Kidney capillary endothelial cell (primary cell): ENCODE results near the gene NLGN1.

Experiments
- DNase-seq: peaks from one replicate; pipeline ENCODE4 v3.0.0-alpha.2; 2018; ENCODE audit warnings: low spot score

NLGN1 gene

GRCh38 chr3:173641696-173642095, 244.2 kb downstream of the NLGN1 start:
- no peak for DNase-seq

DNA sequence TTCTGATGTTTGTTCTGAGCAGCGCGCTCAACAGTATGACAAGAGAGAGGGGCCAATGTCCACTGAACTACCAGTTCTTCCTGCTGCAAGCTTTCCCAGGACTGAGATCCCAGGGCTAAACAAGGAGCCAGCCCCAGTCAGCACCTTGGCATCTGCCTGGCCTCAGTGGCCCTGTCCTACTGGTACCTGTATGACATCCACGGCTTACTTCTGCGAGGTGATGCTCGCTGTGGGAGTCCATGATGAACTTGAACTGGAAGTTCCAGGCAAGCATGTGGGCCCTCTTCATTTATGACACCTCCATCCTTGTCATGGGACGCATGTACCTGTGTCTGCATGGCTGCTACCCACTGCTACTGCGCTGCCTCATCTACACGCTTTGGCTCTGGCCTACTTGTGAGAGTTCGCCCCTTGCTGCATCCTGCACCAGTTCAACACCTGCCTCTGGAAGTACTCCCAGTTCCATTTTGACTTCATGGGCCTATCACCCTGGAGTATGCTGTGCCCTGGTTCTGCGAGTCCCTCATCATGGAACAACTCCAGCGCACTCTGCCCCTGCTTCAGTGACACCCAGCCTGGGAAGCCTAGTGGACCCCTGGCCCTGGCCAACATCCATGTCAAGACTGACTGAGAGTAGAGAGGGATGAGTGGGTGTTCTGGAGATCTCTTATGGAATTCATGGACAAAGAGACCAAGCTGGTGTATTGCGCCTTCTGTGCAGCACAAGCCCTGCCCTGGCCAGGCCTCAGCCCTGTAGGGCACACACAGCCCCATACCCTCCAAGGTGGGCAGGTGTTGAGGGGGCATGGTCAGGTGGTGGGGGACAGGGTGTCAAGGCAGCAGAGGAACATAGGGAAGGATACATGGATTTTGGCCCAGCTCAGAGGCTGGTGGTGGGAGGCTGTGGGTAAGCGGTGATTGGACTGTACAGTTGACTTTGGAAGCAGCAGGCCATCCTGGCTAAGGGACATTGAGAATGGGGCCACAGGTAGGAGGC, 246.8 kb downstream of the NLGN1 start:
- no peak for DNase-seq

- no peak for DNase-seq
These were observed 253.1 kb downstream of the NLGN1 start for GRCh38 chr3:173650596-173650995.

DNA sequence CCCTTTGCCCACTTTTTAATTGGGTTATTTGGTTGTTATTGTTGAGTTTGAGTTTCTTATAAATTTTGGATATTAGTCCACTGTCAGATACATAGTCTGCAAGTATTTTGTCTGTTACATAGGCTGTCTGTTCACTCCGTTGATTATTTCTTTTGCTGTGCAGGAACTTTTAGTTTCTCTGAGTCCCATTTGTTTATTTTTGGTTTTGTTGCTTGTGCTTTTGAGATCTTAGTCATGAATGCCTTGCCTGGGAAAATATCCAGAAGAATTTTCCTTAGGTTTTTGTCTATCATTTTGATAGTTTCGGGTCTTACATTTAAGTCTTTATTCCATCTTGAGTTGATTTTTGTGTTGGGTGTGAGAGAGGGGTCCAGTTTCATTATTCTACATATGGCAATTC, 254.5 kb downstream of the NLGN1 start:
- DNase-seq = no peak

DNA sequence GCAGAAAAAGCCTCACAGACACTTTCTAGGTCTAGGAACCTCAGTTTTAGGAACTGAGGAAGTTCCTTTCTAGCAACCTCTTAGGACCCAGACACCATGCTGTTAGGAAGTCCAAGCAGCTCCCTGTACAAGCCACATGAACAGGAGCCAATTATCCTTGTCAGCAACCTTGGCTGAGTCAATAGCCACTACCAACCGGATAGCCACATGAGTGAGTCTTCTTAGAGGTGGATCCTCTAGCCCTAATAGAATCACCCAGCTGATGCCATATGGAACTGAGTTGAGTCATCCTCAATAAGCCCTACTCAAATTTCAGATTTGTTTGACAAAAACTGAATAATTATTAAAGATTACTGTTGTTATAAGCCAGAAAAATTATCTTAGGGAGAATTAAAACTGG, 256.2 kb downstream of the NLGN1 start:
- no peak for DNase-seq

GRCh38 chr3:173659972-173660371, 262.4 kb downstream of the NLGN1 start:
- no peak for DNase-seq

- no peak for DNase-seq
These were observed 263.2 kb downstream of the NLGN1 start for GRCh38 chr3:173660645-173661299.

- no peak for DNase-seq
These were observed 266.2 kb downstream of the NLGN1 start for GRCh38 chr3:173663696-173664111.

DNA sequence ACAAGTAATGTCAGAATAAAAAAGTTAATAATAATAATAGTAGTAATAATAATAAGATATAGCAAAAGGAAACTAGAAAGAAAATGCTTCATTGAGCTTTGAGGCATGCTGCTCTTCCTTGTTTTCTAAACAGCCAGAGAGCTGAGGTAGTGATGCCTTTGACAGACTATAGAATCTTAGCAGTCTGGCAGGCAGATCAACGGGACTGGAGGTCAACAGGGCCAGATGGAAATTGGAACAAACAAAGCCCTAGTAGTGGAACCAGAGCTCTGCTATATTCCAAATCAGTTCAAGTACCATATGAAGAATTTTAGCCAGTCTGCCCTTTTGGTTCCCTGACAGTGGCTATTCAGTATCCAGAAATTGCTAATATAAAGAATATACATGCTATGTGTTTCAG, 278.6 kb downstream of the NLGN1 start:
- DNase-seq = no peak

GRCh38 chr3:173681188-173681678, 283.7 kb downstream of the NLGN1 start:
- DNase-seq = no peak

GRCh38 chr3:173685456-173685855, 287.9 kb downstream of the NLGN1 start:
- no peak for DNase-seq

- DNase-seq = no peak
These were observed 290.8 kb downstream of the NLGN1 start for GRCh38 chr3:173688216-173688842.

GRCh38 chr3:173690542-173691180, 293.1 kb downstream of the NLGN1 start:
- DNase-seq = no peak

- DNase-seq = no peak
These were observed 301.8 kb downstream of the NLGN1 start for GRCh38 chr3:173699353-173699752.

GRCh38 chr3:173700336-173700735, 302.8 kb downstream of the NLGN1 start:
- DNase-seq = no peak

GRCh38 chr3:173702561-173702960, 305.0 kb downstream of the NLGN1 start:
- DNase-seq = no peak

- DNase-seq = no peak
These were observed 306.2 kb downstream of the NLGN1 start for GRCh38 chr3:173703771-173704170.

- DNase-seq = no peak
These were observed 309.1 kb downstream of the NLGN1 start for GRCh38 chr3:173706630-173707029.

- no peak for DNase-seq
These were observed 310.6 kb downstream of the NLGN1 start for GRCh38 chr3:173708191-173708590.

- no peak for DNase-seq
These were observed 311.5 kb downstream of the NLGN1 start for GRCh38 chr3:173709026-173709425.

DNA sequence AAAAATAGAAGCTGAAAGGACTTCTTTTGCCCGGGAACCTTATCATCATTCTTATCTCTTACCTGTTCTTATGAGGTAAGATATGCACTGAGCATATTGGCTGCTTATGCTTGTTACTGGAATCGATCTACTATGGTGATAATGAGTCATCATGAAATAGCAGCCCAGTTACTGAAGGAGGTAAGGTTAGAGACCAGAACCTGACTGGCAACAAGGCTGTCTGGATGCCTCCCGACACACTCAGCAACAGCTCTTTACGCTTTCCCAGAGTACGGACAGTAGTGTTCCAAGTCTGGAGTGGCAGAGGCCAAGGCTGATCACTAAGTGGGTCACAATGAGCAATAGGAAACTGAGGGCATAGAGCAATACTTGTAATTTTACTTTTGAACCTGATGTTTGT, 314.1 kb downstream of the NLGN1 start:
- no peak for DNase-seq

DNA sequence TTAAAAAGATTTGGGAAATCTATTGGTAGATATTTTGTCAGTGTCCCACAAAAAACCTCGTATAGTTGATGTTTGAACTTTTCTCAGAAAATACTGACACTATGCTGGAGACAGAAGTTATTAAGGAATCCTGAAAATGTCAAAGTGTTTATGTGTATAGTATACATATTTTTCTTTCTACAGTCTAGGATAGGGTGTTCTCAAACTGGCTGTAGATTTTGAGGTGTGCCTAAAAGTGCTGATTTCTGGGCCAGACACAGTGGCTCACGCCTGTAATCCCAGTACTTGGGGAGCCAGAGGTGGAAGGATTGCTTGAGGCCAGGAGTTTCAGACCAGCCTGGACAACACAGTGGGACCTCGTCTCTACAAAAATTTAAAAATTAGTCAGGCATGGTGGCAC, 322.0 kb downstream of the NLGN1 start:
- DNase-seq = no peak
